H1 (cell line): Measurements from ENCODE around the gene HP1BP3. TPM values are rescaled to one million over a fixed set of nuclear protein-coding genes. Genes with fewer than 3 reads are reported as not detected.

Experiments used
- CTCF ChIA-PET: fragments of 300-600 bp; sonication (Branson Sonifier 250); formaldehyde crosslinking; loops from one replicate; lab custom pipeline; 2021; ENCODE audit not compliant: partially characterized antibody; lab: Charles Lee
- POLR2A ChIA-PET: fragments of 300-600 bp; sonication (Branson Sonifier 250); formaldehyde crosslinking; loops from one replicate; lab custom pipeline; 2021; ENCODE audit warnings: inconsistent platforms; ENCODE audit not compliant: partially characterized antibody; lab: Charles Lee
- DNase-seq, 2 experiments: peaks; one replicate each; pipeline versions ENCODE4 v3.0.0 to v3.0.0-alpha.2; 2010 to 2022; ENCODE audit warnings: low spot score in 2 of 2, low read depth in 1 of 2, mixed read lengths in 1 of 2
- FAIRE-seq: peaks from 2 replicates; lab custom pipeline; 2011; peaks lifted over from hg19 to GRCh38; lab: Jason Lieb, UNC
- H2AFZ ChIP-seq: 2 replicates; pipeline ENCODE4 v1.8.1; 2012; ENCODE audit warnings: low read length, inconsistent platforms
- H2AK5ac ChIP-seq: 2 replicates; pipeline ENCODE4 v1.6.1; 2013; ENCODE audit warnings: low read depth, low read length
- H2BK120ac ChIP-seq: replicated peaks from 2 replicates; pipeline ENCODE3; 2013; ENCODE audit warnings: low read depth, low read length, inconsistent platforms
- H2BK12ac ChIP-seq: 2 replicates; pipeline ENCODE4 v1.6.1; 2013; ENCODE audit warnings: low read depth, low read length
- H2BK15ac ChIP-seq: 2 replicates; pipeline ENCODE4 v1.6.1; 2013; ENCODE audit warnings: low read length
- H2BK20ac ChIP-seq: 2 replicates; pipeline ENCODE4 v1.6.1; 2013; ENCODE audit warnings: low read length
- H2BK5ac ChIP-seq: 2 replicates; pipeline ENCODE4 v1.6.1; 2013; ENCODE audit warnings: low read depth, low read length
- H3K14ac ChIP-seq: 2 replicates; pipeline ENCODE4 v1.6.1; 2013; ENCODE audit warnings: inconsistent platforms; ENCODE audit not compliant: insufficient read length
- H3K18ac ChIP-seq: 2 replicates; pipeline ENCODE4 v1.6.1; 2013; ENCODE audit warnings: low read length; ENCODE audit errors: extremely low read depth
- H3K23ac ChIP-seq: 2 replicates; pipeline ENCODE4 v1.6.1; 2013; ENCODE audit warnings: inconsistent platforms; ENCODE audit not compliant: insufficient read length
- H3K23me2 ChIP-seq: 2 replicates; pipeline ENCODE4 v1.6.1; 2013; ENCODE audit warnings: low read depth, low read length
- H3K27ac ChIP-seq: 2 replicates; pipeline ENCODE4 v1.6.1; 2011; ENCODE audit warnings: low read depth, low read length, inconsistent platforms
- H3K27me3 ChIP-seq, 4 experiments: replicated peaks in 1 of 4; 1 replicate in 1 of 4; 2 replicates in 3 of 4; pipeline versions ENCODE4 v1.6.1 to v1.8.1; 2011 to 2013; ENCODE audit warnings: low read length in 3 of 4, mild to moderate bottlenecking in 3 of 4, inconsistent platforms in 2 of 4, mixed read lengths in 2 of 4, moderate library complexity in 1 of 4; ENCODE audit not compliant: control insufficient read depth in 3 of 4, insufficient read depth in 3 of 4; ENCODE audit errors: extremely low read depth in 1 of 4
- H3K36me3 ChIP-seq, 4 experiments: 2 replicates each; pipeline versions ENCODE4 v1.6.1 to v1.8.1; 2011 to 2013; ENCODE audit warnings: mild to moderate bottlenecking in 4 of 4, low read length in 3 of 4, moderate library complexity in 2 of 4, control low read depth in 1 of 4, inconsistent platforms in 1 of 4; ENCODE audit not compliant: insufficient read depth in 4 of 4, control insufficient read depth in 2 of 4
- H3K4ac ChIP-seq: replicated peaks from 2 replicates; pipeline ENCODE3; 2013; ENCODE audit warnings: low read length, low read depth, mixed read lengths, inconsistent platforms; ENCODE audit not compliant: insufficient read length
- H3K4me1 ChIP-seq, 4 experiments: replicated peaks in 1 of 4; 1 replicate in 1 of 4; 2 replicates in 3 of 4; pipeline versions ENCODE4 v1.6.1 to v1.8.1; 2011 to 2013; ENCODE audit warnings: low read length in 3 of 4, inconsistent platforms in 2 of 4, mixed read lengths in 1 of 4; ENCODE audit not compliant: insufficient read depth in 4 of 4, control insufficient read depth in 3 of 4
- H3K4me2 ChIP-seq, 2 experiments: 2 replicates each; pipeline versions ENCODE4 v1.6.1 to v1.8.1; 2011 to 2013; ENCODE audit warnings: low read depth in 2 of 2, low read length in 2 of 2, control low read depth in 1 of 2, inconsistent platforms in 1 of 2, mild to moderate bottlenecking in 1 of 2; ENCODE audit not compliant: insufficient read depth in 1 of 2
- H3K4me3 ChIP-seq, 4 experiments: fragments of 200-600, 300-600 bp in 1 of 4; sonication (generic), shearing (Covaris generic), sonication (Bioruptor Twin) in 1 of 4; 2 replicates each; pipeline versions ENCODE4 v1.5.1 to v1.8.1; 2011 to 2016; ENCODE audit warnings: low read length in 4 of 4, low read depth in 3 of 4, control low read depth in 2 of 4, inconsistent platforms in 2 of 4, mild to moderate bottlenecking in 2 of 4, mixed read lengths in 1 of 4, moderate library complexity in 1 of 4; ENCODE audit not compliant: insufficient read depth in 2 of 4; ENCODE audit errors: extremely low read depth in 1 of 4
- H3K56ac ChIP-seq: replicated peaks from 2 replicates; pipeline ENCODE3; 2013; ENCODE audit warnings: low read depth, mild to moderate bottlenecking, mixed read lengths, low read length, inconsistent platforms; ENCODE audit not compliant: insufficient read length
- H3K79me1 ChIP-seq: 2 replicates; pipeline ENCODE4 v1.6.1; 2013; ENCODE audit warnings: low read depth, low read length, control low read depth
- H3K79me2 ChIP-seq, 2 experiments: 2 replicates each; pipeline versions ENCODE4 v1.6.1 to v1.8.1; 2012 to 2013; ENCODE audit warnings: low read length in 2 of 2, mild to moderate bottlenecking in 2 of 2, inconsistent platforms in 1 of 2; ENCODE audit not compliant: insufficient read depth in 2 of 2, control insufficient read depth in 1 of 2
- H3K9ac ChIP-seq, 4 experiments: replicated peaks in 1 of 4; 1 replicate in 1 of 4; 2 replicates in 3 of 4; pipeline versions ENCODE4 v1.6.1 to v1.8.1; 2011 to 2013; ENCODE audit warnings: low read depth in 3 of 4, low read length in 3 of 4, control low read depth in 2 of 4, mild to moderate bottlenecking in 2 of 4, moderate library complexity in 2 of 4, inconsistent platforms in 1 of 4; ENCODE audit errors: extremely low read depth in 1 of 4
- H3K9me3 ChIP-seq, 2 experiments: 2 replicates each; pipeline versions ENCODE4 v1.6.1 to v1.8.1; 2012 to 2013; ENCODE audit warnings: mild to moderate bottlenecking in 2 of 2, moderate library complexity in 2 of 2, control low read depth in 1 of 2, inconsistent platforms in 1 of 2, low read depth in 1 of 2, low read length in 1 of 2, mixed read lengths in 1 of 2; ENCODE audit not compliant: insufficient read depth in 2 of 2
- H4K20me1 ChIP-seq, 2 experiments: replicated peaks in 1 of 2; 2 replicates each; pipeline versions ENCODE3 to v1.8.1; 2011 to 2013; ENCODE audit warnings: inconsistent platforms in 2 of 2, low read length in 2 of 2, mild to moderate bottlenecking in 1 of 2; ENCODE audit not compliant: insufficient read depth in 2 of 2, control insufficient read depth in 1 of 2
- H4K5ac ChIP-seq: 2 replicates; pipeline ENCODE4 v1.6.1; 2013; ENCODE audit warnings: low read length, low read depth, mixed read lengths, inconsistent platforms; ENCODE audit not compliant: insufficient read length
- H4K8ac ChIP-seq: 2 replicates; pipeline ENCODE4 v1.8.0; 2013; ENCODE audit warnings: mild to moderate bottlenecking, moderate library complexity, low read length, inconsistent platforms; ENCODE audit not compliant: insufficient read depth; ENCODE audit errors: extremely low read depth
- H4K91ac ChIP-seq: replicated peaks from 2 replicates; pipeline ENCODE3; 2013; ENCODE audit warnings: low read length, mixed read lengths, inconsistent platforms; ENCODE audit not compliant: insufficient read length
- CEBPB ChIP-seq: IDR thresholded peaks from 2 replicates; pipeline ENCODE4 v1.6.1; 2012; ENCODE audit warnings: low read depth, low read length
- E2F6 ChIP-seq: IDR thresholded peaks from 2 replicates; pipeline ENCODE4 v1.6.1; 2012; ENCODE audit warnings: inconsistent platforms
- HDAC2 ChIP-seq, 2 experiments: fragments of 300-600 bp in 1 of 2; sonication (generic) in 1 of 2; IDR thresholded peaks; 2 replicates each; pipeline ENCODE4 v1.6.1; 2011 to 2012; ENCODE audit warnings: low read depth in 2 of 2, low read length in 2 of 2, mild to moderate bottlenecking in 2 of 2, moderate library complexity in 2 of 2, borderline replicate concordance in 1 of 2, inconsistent platforms in 1 of 2
- JUN ChIP-seq: IDR thresholded peaks from 2 replicates; pipeline ENCODE4 v1.6.1; 2011; ENCODE audit warnings: low read depth, mild to moderate bottlenecking, improper control_type of control experiment, low read length
- NRF1 ChIP-seq: IDR thresholded peaks from 2 replicates; pipeline ENCODE4 v1.6.1; 2011; ENCODE audit warnings: mild to moderate bottlenecking, low read depth, low read length, improper control_type of control experiment
- POU5F1 ChIP-seq: IDR thresholded peaks from 2 replicates; pipeline ENCODE4 v1.6.1; 2011; ENCODE audit warnings: low read depth, mild to moderate bottlenecking, low read length, moderate library complexity
- RNF2 ChIP-seq: fragments of 200-900, 300-1000 bp; sonication (generic); IDR thresholded peaks from 2 replicates; pipeline ENCODE4 v1.7.1; 2016; ENCODE audit warnings: borderline replicate concordance, low read depth, mild to moderate bottlenecking, antibody characterized with exemption, low read length; ENCODE audit not compliant: poor library complexity, severe bottlenecking; ENCODE audit errors: missing control alignments
- SP2 ChIP-seq: IDR thresholded peaks from 2 replicates; pipeline ENCODE4 v1.6.1; 2012; ENCODE audit warnings: mild to moderate bottlenecking, low read length, inconsistent platforms
- SUZ12 ChIP-seq: fragments of 200-600 bp; sonication (generic); IDR thresholded peaks from 2 replicates; pipeline ENCODE4 v1.6.1; 2012; ENCODE audit warnings: mild to moderate bottlenecking, inconsistent platforms, low read length, moderate library complexity, mixed read lengths
- ZNF274 ChIP-seq: IDR thresholded peaks from 2 replicates; pipeline ENCODE4 v1.7.0; 2012; ENCODE audit warnings: low read length, borderline replicate concordance; ENCODE audit errors: extremely low read depth
- WGBS, 2 experiments: shearing (Covaris generic) in 1 of 2; methylation state at CpG; one replicate each; pipeline versions ENCODE4 v1.1.6 to v1.1.7; 2013 to 2015; ENCODE audit warnings: low lambda C conversion rate in 2 of 2, mixed read lengths in 2 of 2, inconsistent platforms in 1 of 2, low coverage in 1 of 2, missing lambda C conversion rate in 1 of 2; ENCODE audit not compliant: insufficient replicate concordance in 2 of 2, insufficient coverage in 1 of 2, insufficient read length in 1 of 2; ENCODE audit errors: extremely low coverage in 1 of 2, missing lambda C conversion rate in 1 of 2; 5-methylcytosine and 5-hydroxymethylcytosine counted together
- polyA plus RNA-seq, 7 experiments: library from polyadenylated mRNA; depleted of rRNA in 3 of 7; stranded (reverse) in 5 of 7; unstranded in 2 of 7; fragments of >200 nt in 5 of 7; fragments of 200-250 nt in 2 of 7; gene quantifications; 1 replicate in 5 of 7; 2 replicates in 1 of 7; 4 replicates in 1 of 7; pipeline versions ENCODE4 v1.2.1 to v1.2.3, GENCODE V29; 2011 to 2013; ENCODE audit warnings: missing spikeins in 2 of 7, mixed read lengths in 2 of 7
- total RNA-seq: library from RNA; stranded (reverse); fragmentation: NEBNext Ultra II Directional; extraction: Animal tissue kit (Norgen Biotek cat#: 25700); gene quantifications from 2 replicates; pipeline ENCODE4 v1.2.1, GENCODE V29; 2021
- TF ChIP-seq, protein P1 (sequence below): IDR thresholded peaks from 2 replicates; pipeline ENCODE4 v1.6.1; 2011; ENCODE audit warnings: low read length, improper control_type of control experiment

HP1BP3 gene
- total and polyA plus RNA-seq, 2 of the 8 experiments (the other 6 are each of a cell fraction or from before 2014, with no cell fraction given) = 47.4 to 125 TPM

DNA sequence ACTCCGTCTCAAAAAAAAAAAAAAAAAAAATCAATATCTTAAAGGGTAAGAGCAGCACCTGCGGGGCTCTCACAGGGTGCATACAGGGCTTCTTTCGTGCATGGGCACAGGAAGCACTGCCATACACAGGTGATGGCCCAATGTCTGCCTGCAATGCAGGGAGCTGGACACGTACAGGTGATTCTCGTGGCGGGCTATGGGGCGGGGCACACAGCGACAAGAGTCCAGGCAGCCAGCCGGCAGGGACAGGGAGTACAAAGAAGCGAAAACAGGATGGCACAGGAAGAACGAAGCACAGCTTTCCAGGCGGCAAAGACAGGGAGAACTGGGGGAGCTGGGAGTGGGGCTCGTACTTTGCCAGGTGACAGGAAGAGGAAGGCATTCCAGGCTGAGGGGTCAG lies 70.9 kb downstream of the HP1BP3 start:
- Histone ChIP-seq H2BK120ac (no peak overlapping the region), H3K9me3 (no peaks in the 10 kb centered on the region; a peak in 1 of 4 replicates), H2BK12ac (no peak overlapping the region), H2BK15ac (peak overlapping the region; percentile 18; the same call in 1 of the 2 replicates), H3K18ac (no peak overlapping the region), H3K4me1 (peaks cover 0 to 6% (median 0%) of the 10 kb centered on the region in 4 experiments; a peak in 4 of 7 replicates), H2AK5ac (no peak overlapping the region), H3K4me3 (no peak overlapping the region), H4K5ac (no peak overlapping the region), H2BK20ac (no peak overlapping the region), H2AFZ (no peak overlapping the region), H3K79me2 (no peaks in the 10 kb centered on the region), H3K4me2 (peak overlapping the region; percentile 22 to 53; a peak in 2 of 4 replicates), H3K23me2 (peaks cover 4% of the 10 kb centered on the region; the same call in 1 of the 2 replicates), H4K91ac (no peak overlapping the region), H3K4ac (no peak overlapping the region), H3K27me3 (peaks cover 0 to 22% (median 10%) of the 10 kb centered on the region in 4 experiments; a peak in 6 of 7 replicates), H3K9ac (no peak overlapping the region), H3K56ac (no peak overlapping the region), H4K20me1 (peaks cover 1 to 3% of the 10 kb centered on the region in 2 experiments), H3K27ac (no peak overlapping the region), H3K79me1 (no peaks in the 10 kb centered on the region), H3K23ac (no peak overlapping the region), H3K36me3 (no peaks in the 10 kb centered on the region), H4K8ac (no peak overlapping the region; the same call in 1 of the 2 replicates), H2BK5ac (no peak overlapping the region), H3K14ac (no peak overlapping the region)
- 96% methylated on average over 12 of the region's 13 CpGs; no CpG with 5 or more reads in 1 of the 2 experiments for WGBS, 2 experiments
- no peak for FAIRE-seq
- no peak for DNase-seq
- ChIA-PET POLR2A (interaction anchor here (1.0 to 7.8 kb wide), 5 partner anchors 11 to 71 kb away, joined by 3 to 68 read pairs (median 8); partner anchors contain the start of genes HP1BP3 and SH2D5), CTCF (interaction anchor here (0.6 to 3.0 kb wide), 8 partner anchors 9 to 828 kb away, joined by 3 to 23 read pairs (median 4); partner anchors contain the start of gene SH2D5)
- TF ChIP-seq RNF2 (no peak), HDAC2 (IDR thresholded peaks at IDR 0.05; ENCODE audit: borderline replicate concordance in 1 of 2, low read depth in 2 of 2, low read length in 2 of 2) (no peak), ZNF274 (no peak), E2F6 (no peak), SP2 (no peak), SUZ12 (no peak), POU5F1 (no peak), CEBPB (no peak), JUN (no peak), NRF1 (no peak)
- TF ChIP-seq, protein P1, sequence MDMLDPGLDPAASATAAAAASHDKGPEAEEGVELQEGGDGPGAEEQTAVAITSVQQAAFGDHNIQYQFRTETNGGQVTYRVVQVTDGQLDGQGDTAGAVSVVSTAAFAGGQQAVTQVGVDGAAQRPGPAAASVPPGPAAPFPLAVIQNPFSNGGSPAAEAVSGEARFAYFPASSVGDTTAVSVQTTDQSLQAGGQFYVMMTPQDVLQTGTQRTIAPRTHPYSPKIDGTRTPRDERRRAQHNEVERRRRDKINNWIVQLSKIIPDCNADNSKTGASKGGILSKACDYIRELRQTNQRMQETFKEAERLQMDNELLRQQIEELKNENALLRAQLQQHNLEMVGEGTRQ = no peak
